Gastroesophageal sphincter (tissue), 4 donors: Measurements from ENCODE around the gene ZNF485. TPM values are rescaled to one million over a fixed set of nuclear protein-coding genes. Genes with fewer than 3 reads are reported as not detected.

ENCODE experiments used
- ATAC-seq: fragments of 150-250 bp; one replicate; pipeline ENCODE4 v1.9.1; 2016; ENCODE audit warnings: mild to moderate bottlenecking, moderate library complexity
- H3K27ac ChIP-seq, 4 donors: fragments of 200-600 bp; sonication (generic) in 3 of 4; 1 replicate in 3 of 4; 2 replicates in 1 of 4; pipeline ENCODE4 v1.5.1; 2016 to 2019
- H3K27me3 ChIP-seq: fragments of 200-600 bp; sonication (generic); one replicate; pipeline ENCODE4 v1.5.1; 2019
- H3K36me3 ChIP-seq, 2 donors: fragments of 200-600 bp; sonication (generic); one replicate each; pipeline ENCODE4 v1.5.1; 2019; ENCODE audit warnings: control low read depth in 1 of 2
- H3K4me1 ChIP-seq, 3 donors: fragments of 200-600 bp; sonication (generic); 1 replicate in 2 of 3; 2 replicates in 1 of 3; pipeline ENCODE4 v1.5.1; 2016 to 2019; ENCODE audit warnings: control low read depth in 2 of 3
- H3K4me3 ChIP-seq, 2 donors: fragments of 200-600 bp; sonication (generic); one replicate each; pipeline ENCODE4 v1.5.1; 2019; ENCODE audit warnings: mild to moderate bottlenecking in 1 of 2, moderate library complexity in 1 of 2
- H3K9me3 ChIP-seq, 3 donors: fragments of 200-600 bp; sonication (generic); one replicate each; pipeline ENCODE4 v1.5.1; 2017 to 2019; ENCODE audit warnings: control low read depth in 2 of 3
- EP300 ChIP-seq: sonication (generic); formaldehyde crosslinking; IDR thresholded peaks from one replicate; pipeline ENCODE4 v1.6.1; 2017; ENCODE audit warnings: antibody characterized with exemption, mild to moderate bottlenecking
- POLR2A ChIP-seq, 2 donors: fragments of 450-650 bp; IDR thresholded peaks; one replicate each; pipeline ENCODE4 v1.6.1; 2017; ENCODE audit warnings: antibody characterized with exemption in 2 of 2, mild to moderate bottlenecking in 2 of 2, moderate library complexity in 1 of 2
- POLR2AphosphoS5 ChIP-seq: sonication (generic); formaldehyde crosslinking; IDR thresholded peaks from one replicate; pipeline ENCODE4 v1.6.1; 2017; ENCODE audit warnings: antibody characterized with exemption
- WGBS, 2 donors: methylation state at CpG; one replicate each; pipeline ENCODE4 v1.1.5; 2018; ENCODE audit warnings: low coverage in 1 of 2; 5-methylcytosine and 5-hydroxymethylcytosine counted together
- total RNA-seq, 4 donors: library from RNA; depleted of rRNA; stranded (reverse); fragments of >200 nt; gene quantifications; one replicate each; pipeline ENCODE4 v1.1.0, GENCODE V29; 2016
- TF ChIP-seq, protein P1 (sequence below), 4 experiments: fragments of 200-600 bp in 2 of 4; fragments of 450-650 bp in 2 of 4; sonication (generic) in 1 of 4; IDR thresholded peaks; one replicate each; pipeline ENCODE4 v1.5.1; 2017 to 2019; ENCODE audit warnings: antibody characterized with exemption in 4 of 4, mild to moderate bottlenecking in 2 of 4, moderate library complexity in 2 of 4

ZNF485 gene
- total RNA-seq, 4 donors from 2014 or later = 2.2 to 4.5 (median 2.4) TPM

- H3K9me3 ChIP-seq = peaks cover 0 to 68% (median 6%) of the 10 kb centered on the region in 3 donors
- peaks cover 0 to 20% (median 0%) of the 10 kb centered on the region in 3 donors for H3K4me1 ChIP-seq
- no peaks in the 10 kb centered on the region for H3K27me3 ChIP-seq
- H3K27ac ChIP-seq = no peak overlapping the region
- H3K36me3 ChIP-seq = peaks cover 17 to 51% of the 10 kb centered on the region in 2 donors
- no peak overlapping the region for H3K4me3 ChIP-seq
- WGBS, 2 donors = 100% methylated on average over 2 of the region's 4 CpGs; no CpG with 5 or more reads in 1 of the 2 donors
- ATAC-seq = no peak
- TF ChIP-seq, protein P1, sequence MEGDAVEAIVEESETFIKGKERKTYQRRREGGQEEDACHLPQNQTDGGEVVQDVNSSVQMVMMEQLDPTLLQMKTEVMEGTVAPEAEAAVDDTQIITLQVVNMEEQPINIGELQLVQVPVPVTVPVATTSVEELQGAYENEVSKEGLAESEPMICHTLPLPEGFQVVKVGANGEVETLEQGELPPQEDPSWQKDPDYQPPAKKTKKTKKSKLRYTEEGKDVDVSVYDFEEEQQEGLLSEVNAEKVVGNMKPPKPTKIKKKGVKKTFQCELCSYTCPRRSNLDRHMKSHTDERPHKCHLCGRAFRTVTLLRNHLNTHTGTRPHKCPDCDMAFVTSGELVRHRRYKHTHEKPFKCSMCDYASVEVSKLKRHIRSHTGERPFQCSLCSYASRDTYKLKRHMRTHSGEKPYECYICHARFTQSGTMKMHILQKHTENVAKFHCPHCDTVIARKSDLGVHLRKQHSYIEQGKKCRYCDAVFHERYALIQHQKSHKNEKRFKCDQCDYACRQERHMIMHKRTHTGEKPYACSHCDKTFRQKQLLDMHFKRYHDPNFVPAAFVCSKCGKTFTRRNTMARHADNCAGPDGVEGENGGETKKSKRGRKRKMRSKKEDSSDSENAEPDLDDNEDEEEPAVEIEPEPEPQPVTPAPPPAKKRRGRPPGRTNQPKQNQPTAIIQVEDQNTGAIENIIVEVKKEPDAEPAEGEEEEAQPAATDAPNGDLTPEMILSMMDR (IDR thresholded peaks at IDR 0.05) = no peak
- TF ChIP-seq EP300 (no peak), POLR2A (IDR thresholded peaks at IDR 0.05) (no peak), POLR2AphosphoS5 (no peak)
Measured at GRCh38 chr10:43645866-43646265, 39.6 kb downstream of the ZNF485 start.

- ATAC-seq = no peak
- Histone ChIP-seq H3K9me3 (peaks cover 0 to 51% (median 6%) of the 10 kb centered on the region in 3 donors), H3K4me1 (peaks cover 0 to 20% (median 0%) of the 10 kb centered on the region in 3 donors), H3K27me3 (no peaks in the 10 kb centered on the region), H3K36me3 (peaks cover 17 to 44% of the 10 kb centered on the region in 2 donors), H3K4me3 (peak overlapping the region; percentile 57 to 86), H3K27ac (no peak overlapping the region)
- TF ChIP-seq, protein P1 (IDR thresholded peaks at IDR 0.05) = no peak
- TF ChIP-seq POLR2A (IDR thresholded peaks at IDR 0.05) (no peak), EP300 (no peak), POLR2AphosphoS5 (no peak)
- WGBS, 2 donors = 95% methylated on average over 6 of the region's 6 CpGs; no CpG with 5 or more reads in 1 of the 2 donors
Measured at GRCh38 chr10:43647576-43647975, 41.3 kb downstream of the ZNF485 start.

- Histone ChIP-seq H3K4me1 (peaks cover 0 to 20% (median 0%) of the 10 kb centered on the region in 3 donors), H3K27ac (peak overlapping the region; percentile 5 to 89 (median 84)), H3K4me3 (peak overlapping the region; percentile 57 to 86), H3K27me3 (peaks cover 3% of the 10 kb centered on the region), H3K9me3 (peaks cover 0 to 46% (median 6%) of the 10 kb centered on the region in 3 donors), H3K36me3 (peaks cover 16 to 39% of the 10 kb centered on the region in 2 donors)
- ATAC-seq = no peak
- TF ChIP-seq, protein P1 (IDR thresholded peaks at IDR 0.05) = no peak
- TF ChIP-seq POLR2AphosphoS5 = no peak
- TF ChIP-seq EP300 = no peak
- no peak for TF ChIP-seq POLR2A (IDR thresholded peaks at IDR 0.05)
- 73 to 100% methylated on average over 1 to 4 of the region's 9 CpGs for WGBS, 2 donors
Measured at GRCh38 chr10:43648095-43648397, 41.8 kb downstream of the ZNF485 start.

DNA sequence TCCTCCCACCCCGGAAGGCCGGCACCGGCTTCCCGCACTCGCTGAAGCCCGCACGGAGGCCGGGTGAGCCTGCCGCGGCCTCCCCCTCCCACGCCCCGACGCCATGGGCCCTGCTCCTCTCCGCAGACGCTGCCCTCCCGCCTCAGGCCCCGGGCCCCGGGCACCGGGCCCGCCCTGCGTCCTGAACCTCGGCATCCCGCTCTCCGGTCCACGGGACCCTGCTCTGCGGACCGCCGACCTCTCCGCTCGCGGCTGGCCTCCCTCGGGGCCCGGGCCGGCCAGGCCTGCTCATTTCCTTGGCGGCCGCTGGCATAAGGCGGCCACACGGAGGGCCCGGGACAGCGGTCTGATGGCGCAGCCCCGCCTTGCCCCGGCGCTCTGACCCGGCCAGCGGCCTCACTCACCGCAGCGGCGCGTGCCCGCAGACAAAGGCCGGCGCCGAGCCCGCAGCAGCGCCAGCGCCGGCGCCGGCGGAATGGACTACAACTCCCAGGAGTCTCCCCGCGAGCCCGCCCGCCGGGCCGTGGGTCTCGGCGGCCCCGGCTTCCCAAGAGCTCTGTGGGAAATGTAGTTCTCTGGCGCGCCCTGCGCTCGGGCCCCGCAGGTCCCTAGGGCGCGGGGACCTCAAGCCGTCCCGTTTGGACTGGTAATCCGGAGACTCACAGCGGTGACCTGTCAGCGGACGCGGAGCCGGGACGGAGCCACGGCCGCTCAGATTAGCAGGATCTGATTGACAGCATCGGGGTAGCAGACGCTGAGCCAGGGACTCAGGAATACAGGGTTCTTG lies 42.4 kb downstream of the ZNF485 start, which contains the start of gene ZNF32:
TSS of gene ZNF32 (minus strand) at position 484 of the 787 bp plus-strand sequence. CDS start 2,748 bp downstream, outside the sequence.
- H3K27ac ChIP-seq = peak within 1 kb of the TSS; percentile 7 to 89 (median 84)
- H3K36me3 ChIP-seq = peaks cover 12 to 34% of the 10 kb centered on the region in 2 donors
- TF ChIP-seq EP300 = no peak
- peak; percentile 59 to 60 for TF ChIP-seq POLR2A (IDR thresholded peaks at IDR 0.05)
- peak; percentile 18 for TF ChIP-seq POLR2AphosphoS5
- TF ChIP-seq, protein P1 (IDR thresholded peaks at IDR 0.05) = no peak
- peak; percentile 98 for ATAC-seq
- H3K4me3 ChIP-seq = peak within 1 kb of the TSS; percentile 57 to 86
- peaks cover 8% of the 10 kb centered on the region for H3K27me3 ChIP-seq
- whole genome bisulfite sequencing, 2 donors = 0% methylated on average over 1 of the region's 90 CpGs; no CpG with 5 or more reads in 1 of the 2 donors
- peaks cover 0 to 20% (median 0%) of the 10 kb centered on the region in 3 donors for H3K4me1 ChIP-seq
- peaks cover 0 to 41% (median 6%) of the 10 kb centered on the region in 3 donors for H3K9me3 ChIP-seq
